ENCODE measurements around the gene CLDN6. TPM values are rescaled to one million over a fixed set of nuclear protein-coding genes. Genes with fewer than 3 reads are reported as not detected.

The CLDN6 gene
- total RNA-seq, 1 donor from 2014 or later: 31.1 TPM

DNA sequence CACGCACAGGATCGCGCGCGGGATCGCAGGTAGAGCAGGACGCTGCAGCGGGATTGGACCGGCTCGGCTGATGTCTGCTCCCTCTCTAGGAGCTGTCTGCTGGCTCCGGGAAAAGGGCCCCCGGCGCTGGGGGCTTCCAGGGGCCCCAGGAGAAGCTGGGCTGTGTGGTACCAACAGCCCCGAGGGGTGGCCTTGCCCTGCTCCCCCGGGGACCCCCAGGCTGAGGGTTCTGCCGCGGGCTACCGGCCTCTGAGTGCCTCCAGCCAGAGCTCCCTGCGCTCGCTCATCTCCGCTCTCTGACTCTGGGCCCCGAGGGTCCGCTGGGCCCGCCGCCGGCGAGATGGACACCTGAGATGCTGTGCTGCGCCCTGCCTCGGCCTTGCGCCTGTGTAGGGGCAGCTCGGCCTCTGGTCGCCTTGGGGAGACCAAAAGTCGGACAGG is 50.2 kb downstream of the CLDN6 start:
- DNase-seq: peak; percentile 43
- Mint-ChIP-seq H3K27ac (ENCODE audit: unreplicated experiment) (peak overlapping the region; percentile 88), H3K27me3 (ENCODE audit: unreplicated experiment) (peaks cover 9% of the 10 kb centered on the region), H3K4me1 (ENCODE audit: low read depth, unreplicated experiment) (peaks cover 11% of the 10 kb centered on the region), H3K36me3 (ENCODE audit: unreplicated experiment) (no peaks in the 10 kb centered on the region), H3K9me3 (ENCODE audit: unreplicated experiment) (peaks cover 4% of the 10 kb centered on the region), H3K4me3 (ENCODE audit: unreplicated experiment) (peak overlapping the region; percentile 83)
- TF ChIP-seq, protein P1, sequence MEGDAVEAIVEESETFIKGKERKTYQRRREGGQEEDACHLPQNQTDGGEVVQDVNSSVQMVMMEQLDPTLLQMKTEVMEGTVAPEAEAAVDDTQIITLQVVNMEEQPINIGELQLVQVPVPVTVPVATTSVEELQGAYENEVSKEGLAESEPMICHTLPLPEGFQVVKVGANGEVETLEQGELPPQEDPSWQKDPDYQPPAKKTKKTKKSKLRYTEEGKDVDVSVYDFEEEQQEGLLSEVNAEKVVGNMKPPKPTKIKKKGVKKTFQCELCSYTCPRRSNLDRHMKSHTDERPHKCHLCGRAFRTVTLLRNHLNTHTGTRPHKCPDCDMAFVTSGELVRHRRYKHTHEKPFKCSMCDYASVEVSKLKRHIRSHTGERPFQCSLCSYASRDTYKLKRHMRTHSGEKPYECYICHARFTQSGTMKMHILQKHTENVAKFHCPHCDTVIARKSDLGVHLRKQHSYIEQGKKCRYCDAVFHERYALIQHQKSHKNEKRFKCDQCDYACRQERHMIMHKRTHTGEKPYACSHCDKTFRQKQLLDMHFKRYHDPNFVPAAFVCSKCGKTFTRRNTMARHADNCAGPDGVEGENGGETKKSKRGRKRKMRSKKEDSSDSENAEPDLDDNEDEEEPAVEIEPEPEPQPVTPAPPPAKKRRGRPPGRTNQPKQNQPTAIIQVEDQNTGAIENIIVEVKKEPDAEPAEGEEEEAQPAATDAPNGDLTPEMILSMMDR (IDR thresholded peaks at IDR 0.05; ENCODE audit: partially characterized antibody, unreplicated experiment): no peak

DNA sequence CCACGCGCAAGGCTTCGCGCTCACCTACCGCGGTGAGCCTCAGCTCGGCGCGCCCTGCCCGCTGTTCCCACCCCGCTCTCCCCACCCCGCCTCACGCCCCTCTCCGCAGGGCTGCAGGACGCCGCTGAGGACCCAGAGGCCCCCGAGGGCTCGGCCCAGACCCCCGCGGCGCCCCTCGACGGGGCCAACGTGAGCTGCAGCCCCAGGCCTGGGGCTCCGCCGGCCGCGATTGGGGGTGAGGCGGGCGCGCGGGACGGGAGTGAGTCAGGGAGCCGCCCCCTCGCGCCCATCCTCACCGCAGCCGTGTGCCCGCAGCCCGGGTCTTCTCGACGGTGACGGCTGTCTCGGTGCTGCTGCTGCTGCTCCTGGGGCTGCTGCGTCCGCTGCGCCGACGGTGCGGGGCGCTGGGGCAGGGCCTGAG is 50.8 kb downstream of the CLDN6 start:
- H3K27ac Mint-ChIP-seq (ENCODE audit: unreplicated experiment): no peak overlapping the region
- H3K36me3 Mint-ChIP-seq (ENCODE audit: unreplicated experiment): no peaks in the 10 kb centered on the region
- no peak for DNase-seq
- peaks cover 8% of the 10 kb centered on the region for H3K4me1 Mint-ChIP-seq (ENCODE audit: low read depth, unreplicated experiment)
- TF ChIP-seq, protein P1 (IDR thresholded peaks at IDR 0.05; ENCODE audit: partially characterized antibody, unreplicated experiment): no peak
- H3K4me3 Mint-ChIP-seq (ENCODE audit: unreplicated experiment): no peak overlapping the region
- peaks cover 9% of the 10 kb centered on the region for H3K27me3 Mint-ChIP-seq (ENCODE audit: unreplicated experiment)
- peaks cover 4% of the 10 kb centered on the region for H3K9me3 Mint-ChIP-seq (ENCODE audit: unreplicated experiment)

DNA sequence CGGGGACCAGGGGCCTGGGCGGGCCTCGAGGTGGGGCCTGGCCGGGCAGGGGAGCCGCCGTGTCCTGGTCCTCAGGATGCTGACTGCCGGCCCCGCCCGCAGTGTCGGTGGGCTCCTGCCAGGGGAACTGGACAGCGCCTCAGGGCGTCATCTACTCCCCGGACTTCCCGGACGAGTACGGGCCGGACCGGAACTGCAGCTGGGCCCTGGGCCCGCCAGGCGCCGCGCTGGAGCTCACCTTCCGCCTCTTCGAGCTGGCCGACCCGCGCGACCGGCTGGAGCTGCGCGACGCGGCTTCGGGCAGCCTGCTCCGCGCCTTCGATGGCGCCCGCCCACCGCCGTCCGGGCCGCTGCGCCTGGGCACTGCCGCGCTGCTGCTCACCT is 51.2 kb downstream of the CLDN6 start:
- Mint-ChIP-seq H3K36me3 (ENCODE audit: unreplicated experiment) (no peaks in the 10 kb centered on the region), H3K4me1 (ENCODE audit: low read depth, unreplicated experiment) (peaks cover 8% of the 10 kb centered on the region), H3K27ac (ENCODE audit: unreplicated experiment) (no peak overlapping the region), H3K9me3 (ENCODE audit: unreplicated experiment) (peaks cover 4% of the 10 kb centered on the region), H3K4me3 (ENCODE audit: unreplicated experiment) (no peak overlapping the region), H3K27me3 (ENCODE audit: unreplicated experiment) (peaks cover 9% of the 10 kb centered on the region)
- TF ChIP-seq, protein P1 (IDR thresholded peaks at IDR 0.05; ENCODE audit: partially characterized antibody, unreplicated experiment): no peak
- no peak for DNase-seq

DNA sequence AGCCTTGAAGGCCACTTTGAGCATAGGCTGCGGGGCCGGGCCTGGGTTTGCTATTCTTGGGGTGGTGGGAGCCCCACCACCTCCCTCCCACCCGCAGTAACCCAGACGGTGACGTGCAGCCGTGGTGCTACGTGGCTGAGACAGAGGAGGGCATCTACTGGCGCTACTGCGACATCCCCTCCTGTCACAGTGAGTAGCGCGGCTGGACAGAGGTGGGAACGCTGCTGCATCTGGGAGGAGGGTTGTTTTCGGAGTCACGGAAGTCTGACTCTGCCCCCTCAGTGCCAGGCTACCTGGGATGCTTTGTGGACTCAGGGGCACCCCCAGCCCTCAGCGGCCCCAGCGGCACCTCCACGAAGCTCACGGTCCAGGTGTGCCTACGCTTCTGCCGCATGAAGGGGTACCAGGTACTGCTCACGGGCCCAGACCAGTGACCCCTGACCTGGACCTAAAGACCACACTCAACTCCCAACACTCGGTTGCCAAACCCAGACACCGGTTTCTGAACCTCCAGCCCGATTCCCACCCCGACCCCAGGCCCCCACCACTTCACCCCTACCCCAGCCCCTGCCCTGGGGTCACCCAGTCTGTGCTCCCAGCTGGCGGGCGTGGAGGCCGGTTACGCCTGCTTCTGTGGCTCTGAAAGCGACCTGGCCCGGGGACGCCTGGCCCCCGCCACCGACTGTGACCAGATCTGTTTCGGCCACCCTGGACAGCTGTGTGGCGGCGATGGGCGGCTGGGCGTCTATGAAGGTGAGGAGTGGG is 51.8 kb downstream of the CLDN6 start:
- H3K27me3 Mint-ChIP-seq (ENCODE audit: unreplicated experiment): peaks cover 9% of the 10 kb centered on the region
- H3K4me3 Mint-ChIP-seq (ENCODE audit: unreplicated experiment): no peak overlapping the region
- TF ChIP-seq, protein P1 (IDR thresholded peaks at IDR 0.05; ENCODE audit: partially characterized antibody, unreplicated experiment): no peak
- peaks cover 8% of the 10 kb centered on the region for H3K4me1 Mint-ChIP-seq (ENCODE audit: low read depth, unreplicated experiment)
- no peaks in the 10 kb centered on the region for H3K36me3 Mint-ChIP-seq (ENCODE audit: unreplicated experiment)
- no peak for DNase-seq
- H3K9me3 Mint-ChIP-seq (ENCODE audit: unreplicated experiment): peaks cover 4% of the 10 kb centered on the region
- no peak overlapping the region for H3K27ac Mint-ChIP-seq (ENCODE audit: unreplicated experiment)

Other genes with a start within 250 kb of the CLDN6 start
- 183 TPM for gene ELOB, start 240.9 kb downstream of the CLDN6 start, total RNA-seq (ENCODE audit: unreplicated experiment)
- 0.39 TPM for gene PRSS33, start 230.6 kb downstream of the CLDN6 start, total RNA-seq (ENCODE audit: unreplicated experiment)
- gene PRSS41, start 219.7 kb downstream of the CLDN6 start, total RNA-seq (ENCODE audit: unreplicated experiment): not detected
- gene PRSS21, start 200.9 kb downstream of the CLDN6 start, total RNA-seq (ENCODE audit: unreplicated experiment): not detected
- not detected for gene ZG16B, start 187.9 kb downstream of the CLDN6 start, total RNA-seq (ENCODE audit: unreplicated experiment)
- gene PRSS22, start 160.0 kb downstream of the CLDN6 start, total RNA-seq (ENCODE audit: unreplicated experiment): not detected
- gene FLYWCH2, start 135.0 kb downstream of the CLDN6 start, total RNA-seq (ENCODE audit: unreplicated experiment): 30.5 TPM
- 77.1 TPM for gene FLYWCH1, start 106.3 kb downstream of the CLDN6 start, total RNA-seq (ENCODE audit: unreplicated experiment)
- 12.8 TPM for gene KREMEN2, start 53.9 kb downstream of the CLDN6 start, total RNA-seq (ENCODE audit: unreplicated experiment)
- 69.1 TPM for gene PAQR4, start 48.8 kb downstream of the CLDN6 start, total RNA-seq (ENCODE audit: unreplicated experiment)
- 8.5 TPM for gene PKMYT1, start 37.7 kb downstream of the CLDN6 start, total RNA-seq (ENCODE audit: unreplicated experiment)
- gene CLDN9, start 5.3 kb downstream of the CLDN6 start, total RNA-seq (ENCODE audit: unreplicated experiment): 0.39 TPM
- 4.2 TPM for gene TNFRSF12A, start 2.2 kb upstream of the CLDN6 start, total RNA-seq (ENCODE audit: unreplicated experiment)
- gene HCFC1R1, start 5.8 kb upstream of the CLDN6 start, total RNA-seq (ENCODE audit: unreplicated experiment): 117 TPM
- 30.2 TPM for gene THOC6, start 5.9 kb upstream of the CLDN6 start, total RNA-seq (ENCODE audit: unreplicated experiment)
- not detected for gene BICDL2, start 18.8 kb upstream of the CLDN6 start, total RNA-seq (ENCODE audit: unreplicated experiment)
- not detected for gene MMP25, start 28.4 kb upstream of the CLDN6 start, total RNA-seq (ENCODE audit: unreplicated experiment)
- gene IL32, start 47.5 kb upstream of the CLDN6 start, total RNA-seq (ENCODE audit: unreplicated experiment): 1.3 TPM
- 0.74 TPM for gene ZSCAN10, start 81.1 kb upstream of the CLDN6 start, total RNA-seq (ENCODE audit: unreplicated experiment)
- 31.6 TPM for gene ZNF205, start 94.4 kb upstream of the CLDN6 start, total RNA-seq (ENCODE audit: unreplicated experiment)
- 18.7 TPM for gene ZNF213, start 116.8 kb upstream of the CLDN6 start, total RNA-seq (ENCODE audit: unreplicated experiment)
- gene OR1F1, start 170.0 kb upstream of the CLDN6 start, total RNA-seq (ENCODE audit: unreplicated experiment): not detected
- 12.2 TPM for gene ZNF200, start 217.0 kb upstream of the CLDN6 start, total RNA-seq (ENCODE audit: unreplicated experiment)
- gene MEFV, start 238.4 kb upstream of the CLDN6 start, total RNA-seq (ENCODE audit: unreplicated experiment): not detected

Data from glutamatergic neuron (in vitro differentiated cells).